Hindlimb muscle (tissue), 1 donor: ENCODE data around the gene OR1M1. TPM values are rescaled to one million over a fixed set of nuclear protein-coding genes. Genes with fewer than 3 reads are reported as not detected.

Experiments
- DNase-seq: peaks from one replicate; pipeline ENCODE4 v3.0.0-alpha.2; 2013
- polyA plus RNA-seq: library from polyadenylated mRNA; unstranded; fragments of 120-200 nt; gene quantifications from one replicate; pipeline ENCODE4 v1.2.1, GENCODE V29; 2013; ENCODE audit not compliant: insufficient read length

Gene OR1M1
- polyA plus RNA-seq, 1 donor, result not detected

DNA sequence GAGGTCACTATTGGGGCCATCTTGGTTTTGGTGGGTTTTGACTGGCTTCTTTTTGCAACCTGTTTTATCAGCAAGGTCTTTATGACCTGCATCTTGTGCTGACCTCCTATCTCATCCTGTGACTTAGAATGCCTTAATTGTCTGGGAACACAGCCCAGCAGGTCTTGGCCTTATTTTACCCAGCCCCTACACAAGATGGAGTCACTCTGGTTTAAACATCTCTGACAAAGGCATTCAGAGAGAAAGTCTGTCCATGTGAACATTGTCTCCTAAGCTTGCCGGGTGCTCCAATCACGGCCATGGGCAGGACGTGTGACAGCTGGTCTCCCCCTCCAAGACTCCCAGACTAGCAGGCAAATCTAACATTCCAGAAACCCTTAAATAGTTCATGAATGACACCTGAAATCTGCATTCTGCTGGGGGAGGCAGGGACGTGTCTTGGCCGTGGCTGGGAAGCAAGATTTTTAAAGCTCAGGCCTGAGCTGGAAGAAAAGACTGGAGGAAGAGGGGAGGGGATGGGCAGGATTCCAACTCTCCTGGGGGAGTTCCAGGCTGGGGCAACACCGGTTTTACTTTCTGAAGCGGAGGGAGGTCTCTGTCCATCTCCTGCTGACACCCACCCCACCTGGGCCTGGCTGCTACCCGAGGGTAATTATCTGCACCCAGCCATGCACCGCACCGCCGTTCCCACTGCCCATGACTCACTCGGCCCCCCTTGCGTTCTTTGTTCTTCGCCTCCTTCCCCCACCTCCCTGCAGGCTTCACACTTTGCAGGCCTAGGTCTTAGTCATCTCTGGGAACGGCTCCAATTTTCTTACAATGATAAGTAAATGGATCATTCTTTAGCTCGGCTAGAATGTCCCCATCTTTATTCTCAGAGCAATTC is 11.6 kb upstream of the OR1M1 start:
- DNase-seq, result peak; percentile 73

DNA sequence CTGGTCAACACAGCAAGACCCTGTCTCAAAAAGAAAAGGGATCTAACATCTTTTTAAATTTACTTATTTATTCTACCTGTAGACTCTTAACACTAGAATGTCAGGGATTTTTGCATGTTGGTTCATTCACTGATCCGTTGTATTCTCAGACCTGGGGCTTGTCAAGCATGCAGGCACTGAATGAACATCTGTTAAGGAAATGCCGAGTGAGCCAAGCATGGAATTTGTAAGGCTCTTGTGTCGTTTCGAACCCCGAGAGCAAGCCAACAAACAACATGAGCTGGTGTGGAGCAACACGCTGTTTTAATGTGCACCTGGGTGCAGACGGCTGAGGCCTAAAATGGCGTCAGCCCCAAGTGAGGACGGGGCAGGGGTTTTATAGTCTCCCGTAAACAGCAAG is 10.0 kb upstream of the OR1M1 start:
- DNase-seq, result no peak

DNA sequence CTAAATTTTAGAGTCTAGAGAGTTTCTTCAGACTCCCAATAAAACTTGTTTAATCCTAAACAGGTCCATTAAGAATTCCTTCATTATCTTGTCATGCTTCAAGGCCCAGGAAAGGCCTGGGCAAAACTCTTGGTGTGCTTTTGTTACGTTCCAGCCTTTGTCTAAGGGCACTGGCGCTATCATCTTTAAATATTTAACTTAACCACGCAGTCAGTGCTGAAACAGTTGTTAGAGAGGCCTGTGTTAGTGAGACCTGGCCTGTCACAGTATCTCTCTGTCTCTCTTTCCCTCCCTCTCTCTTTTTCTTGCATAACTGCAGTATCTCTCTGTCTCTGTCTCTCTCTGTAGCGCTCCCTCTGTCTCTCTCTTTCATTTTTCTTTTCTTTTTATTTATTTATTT is 8.2 kb upstream of the OR1M1 start:
- no peak for DNase-seq

DNA sequence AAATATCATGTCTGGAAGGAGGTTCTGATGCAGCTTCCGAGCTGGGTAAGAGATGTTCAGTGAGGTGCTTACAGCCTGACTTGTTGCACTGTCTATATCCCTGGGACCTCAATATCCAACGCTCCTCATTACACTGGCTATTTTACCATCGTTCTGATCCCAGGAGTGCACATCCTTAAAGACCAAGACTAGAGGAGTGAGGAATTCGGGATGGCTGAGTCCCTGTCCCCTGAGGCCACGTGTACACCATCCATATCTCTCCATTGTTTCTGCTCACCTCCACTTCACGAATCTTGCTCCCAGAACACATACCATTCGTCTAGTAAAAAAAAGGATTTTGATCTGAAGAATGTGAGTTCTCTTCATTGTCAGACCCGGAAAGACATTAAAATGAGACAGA is 20.5 kb downstream of the OR1M1 start, which contains the start of gene OR7G2:
TSS of gene OR7G2 (minus strand) at position 101 of the 400 bp plus-strand sequence. CDS start 4,232 bp downstream, outside the sequence.
- no peak for DNase-seq

DNA sequence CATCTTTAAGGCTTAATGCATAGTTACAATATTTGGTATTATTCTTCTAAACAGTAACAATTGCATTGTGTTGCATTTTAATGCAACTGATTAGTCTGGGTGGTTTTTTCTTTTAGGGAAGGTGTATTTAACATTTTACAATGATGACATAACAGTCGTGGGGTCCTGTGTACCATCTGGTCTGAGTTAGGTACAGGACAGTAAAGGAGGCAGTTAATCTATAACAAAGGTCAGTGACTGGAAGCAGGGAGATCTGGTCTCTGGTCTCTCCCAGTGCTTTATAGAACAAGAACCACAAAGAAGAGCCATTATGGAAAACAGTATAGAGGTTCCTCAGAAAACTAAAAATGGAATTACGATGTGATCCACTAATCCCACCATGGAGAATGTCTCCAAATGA is 23.1 kb downstream of the OR1M1 start:
- no peak for DNase-seq

DNA sequence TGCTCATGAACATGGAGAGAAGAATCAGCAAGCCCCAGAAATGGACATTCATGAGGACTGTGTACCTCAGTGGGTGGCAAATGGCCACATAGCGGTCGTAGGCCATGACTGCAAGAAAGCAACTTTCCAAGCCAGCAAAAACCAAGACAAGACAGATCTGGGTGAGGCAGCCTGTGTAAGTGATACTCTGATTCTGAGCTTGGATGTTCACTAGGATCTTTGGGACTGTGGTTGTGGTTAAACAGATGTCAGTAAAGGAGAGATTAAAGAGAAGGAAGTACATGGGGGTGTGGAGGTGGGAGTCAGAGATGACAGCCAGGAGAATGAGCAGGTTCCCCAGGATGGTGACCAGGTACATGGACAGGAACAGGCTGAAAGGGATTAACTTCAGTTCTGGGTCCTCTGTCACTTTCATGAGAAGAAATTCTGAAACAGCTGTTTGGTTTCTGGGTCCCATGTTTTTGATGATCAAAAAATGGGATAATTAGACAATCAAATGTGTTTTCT is 28.5 kb downstream of the OR1M1 start, which contains the start of gene OR7G1:
TSS of gene OR7G1 (minus strand) at position 457 of the 507 bp plus-strand sequence. CDS start at position 457, 0 bp downstream.
- DNase-seq, result no peak

DNA sequence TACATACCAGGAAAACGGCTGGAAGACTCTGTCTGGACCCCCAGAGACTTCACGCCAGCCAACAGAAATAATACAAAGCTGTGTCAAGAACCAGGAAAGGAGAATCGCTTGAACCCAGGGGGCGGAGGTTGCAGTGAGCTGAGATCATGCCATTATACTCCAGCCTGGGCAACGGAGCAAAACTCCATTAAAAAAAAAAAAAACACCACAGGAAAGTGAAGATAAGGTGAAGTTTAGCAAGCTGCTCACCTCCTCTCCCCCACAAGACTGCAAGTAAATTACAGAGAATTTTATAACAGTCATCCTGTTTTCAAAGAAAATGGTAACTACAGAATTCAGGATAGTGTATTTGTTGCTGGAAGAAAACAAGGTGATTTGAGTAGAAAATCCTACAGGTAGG is 29.7 kb downstream of the OR1M1 start:
- DNase-seq, result no peak

DNA sequence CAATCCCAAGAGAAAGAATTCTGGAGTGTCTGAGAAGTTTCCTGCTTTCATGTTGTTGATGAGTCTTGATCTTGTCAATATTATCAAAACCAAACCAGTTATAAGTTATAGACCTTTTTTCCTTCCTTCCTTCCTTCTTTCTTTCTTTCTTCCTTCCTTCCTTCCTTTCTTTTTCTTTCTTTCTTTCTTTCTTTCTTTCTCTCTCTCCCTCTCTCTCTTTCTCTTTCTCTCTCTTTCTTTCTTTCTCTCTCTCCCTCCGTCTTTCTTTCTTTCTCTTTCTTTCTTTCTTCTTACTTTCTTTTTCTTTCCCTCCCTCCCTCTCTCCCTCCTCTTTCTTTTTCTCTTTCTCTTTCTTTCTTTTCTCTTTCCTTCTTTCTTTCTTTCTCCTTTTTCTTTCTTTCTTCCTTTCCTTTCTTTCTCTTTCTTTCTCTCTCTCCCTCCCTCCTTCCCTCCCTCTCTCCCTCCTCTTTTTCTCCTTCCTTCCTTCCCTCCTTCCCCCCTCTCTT is 40.1 kb downstream of the OR1M1 start, which contains the start of gene OR7G3:
TSS of gene OR7G3 (minus strand) at position 51 of the 506 bp plus-strand sequence. CDS start at position 51, 0 bp downstream.
- no peak for DNase-seq

DNA sequence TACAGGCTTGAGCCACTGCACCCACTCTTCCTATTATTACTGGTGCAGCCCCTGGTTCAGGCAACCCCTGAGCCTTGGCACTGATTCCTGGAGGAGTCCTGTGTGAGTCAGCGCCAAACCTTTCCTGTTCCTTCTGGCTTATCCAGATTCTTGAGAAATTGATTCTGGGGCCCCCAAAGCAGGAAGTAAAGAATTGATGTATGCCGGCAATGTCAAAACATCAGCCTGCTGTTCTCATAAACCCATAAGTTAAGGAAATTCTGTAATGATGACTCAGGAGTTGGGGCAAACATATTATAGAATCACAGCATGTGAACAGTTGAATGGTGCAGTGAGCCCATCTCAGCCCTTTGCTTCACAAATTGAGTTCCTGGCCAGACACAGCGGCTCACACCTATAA is 41.3 kb downstream of the OR1M1 start:
- DNase-seq, result no peak

DNA sequence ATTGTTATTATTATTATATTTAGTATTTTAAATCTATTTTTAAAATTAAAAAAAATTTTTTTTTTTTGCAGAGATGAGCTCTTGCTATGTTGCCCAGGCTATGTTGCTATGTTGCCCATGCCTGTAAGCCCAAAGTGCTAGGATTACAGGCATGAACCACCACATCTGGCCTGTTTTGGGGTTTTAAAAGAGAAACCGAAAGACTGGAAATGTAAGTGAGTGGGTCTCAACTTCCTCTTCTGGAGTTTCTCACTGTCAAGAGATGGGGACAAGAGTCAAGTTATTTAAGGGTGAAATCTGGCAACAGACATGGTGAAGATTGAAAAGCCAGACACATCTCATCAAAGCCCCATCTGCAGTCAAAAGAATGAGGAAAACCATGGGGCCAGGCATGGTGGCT is 44.1 kb downstream of the OR1M1 start:
- DNase-seq, result no peak

DNA sequence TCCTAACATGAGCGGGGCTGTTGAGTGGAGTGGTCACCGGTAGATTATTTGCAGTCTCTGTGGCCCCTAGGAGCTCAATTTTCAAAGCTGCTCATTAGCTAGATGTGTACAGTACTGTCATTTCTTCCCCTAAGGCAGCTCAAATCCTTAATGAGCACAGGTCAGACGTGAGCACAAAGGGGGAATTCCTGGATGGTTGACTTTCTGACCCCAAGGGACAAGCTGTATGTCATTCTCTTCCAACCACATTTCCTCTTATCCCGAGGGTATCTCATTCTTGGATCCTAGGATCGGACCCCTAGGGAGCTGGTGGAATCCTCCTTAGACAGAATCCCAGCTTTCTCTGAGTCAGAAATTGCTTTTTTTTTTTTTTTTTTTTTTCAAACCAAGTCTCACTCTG is 45.6 kb downstream of the OR1M1 start:
- no peak for DNase-seq

DNA sequence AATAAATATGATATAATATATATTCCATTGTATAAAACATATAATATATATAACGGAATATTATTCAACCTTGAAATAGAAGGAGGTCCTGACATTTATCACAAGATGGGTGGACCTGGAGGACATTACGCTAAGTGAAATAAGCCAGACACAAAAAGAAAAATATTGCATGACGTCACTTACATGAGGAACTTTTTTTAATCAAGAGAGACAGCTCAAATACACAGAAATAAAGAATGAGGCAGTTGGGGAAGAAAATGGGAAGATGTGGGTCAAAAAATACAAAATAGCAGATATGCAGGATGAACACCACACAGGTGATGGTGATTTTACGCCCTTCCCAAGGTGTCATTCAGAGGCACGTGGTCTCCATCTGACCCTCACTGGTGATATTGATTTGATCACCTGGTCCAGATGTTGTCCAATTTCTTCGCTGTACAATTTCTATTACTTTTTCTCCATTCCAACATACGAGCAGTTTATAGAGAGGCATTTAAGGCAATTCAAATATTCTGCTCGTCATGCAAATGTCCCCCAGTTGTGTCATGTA is 52.8 kb downstream of the OR1M1 start:
- DNase-seq, result no peak

DNA sequence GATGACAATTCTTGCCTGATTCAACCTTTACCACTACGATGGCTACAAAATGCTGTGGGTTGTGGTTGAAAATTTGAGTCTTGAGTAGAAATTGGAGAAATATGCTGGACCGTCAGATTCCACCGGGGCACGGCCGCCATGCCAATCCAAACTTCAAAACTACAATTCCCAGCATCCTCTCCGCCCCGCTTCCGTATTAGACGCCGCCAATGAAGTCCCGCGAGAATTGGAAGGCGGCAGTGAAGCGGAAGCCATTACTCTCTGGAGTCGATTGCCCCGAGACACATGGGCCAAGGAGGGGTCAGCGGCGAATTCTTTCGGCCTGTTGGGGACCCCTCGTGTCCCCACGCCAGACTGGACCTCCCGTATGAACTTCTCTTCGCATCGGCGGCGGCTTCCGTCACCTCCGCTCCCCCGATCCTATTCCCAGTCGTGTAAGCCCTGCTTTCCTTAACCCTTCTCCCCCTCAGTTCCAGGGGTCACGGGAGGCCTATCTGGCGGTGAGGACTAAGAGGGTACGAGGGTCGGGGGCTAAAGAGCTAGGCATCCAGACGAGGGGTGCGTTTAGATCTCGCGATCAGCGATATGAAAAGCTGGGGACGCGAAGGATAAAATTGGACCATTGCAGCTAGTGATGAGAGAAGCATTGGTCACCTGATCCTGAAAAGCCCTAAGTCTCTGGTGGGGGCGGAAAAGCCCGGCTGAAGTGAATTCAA is 53.5 kb downstream of the OR1M1 start, which contains the start of gene ZNF317:
TSS of gene ZNF317 (plus strand) at position 239 of the 716 bp plus-strand sequence. CDS start 15,620 bp downstream, outside the sequence.
- peak; percentile 94 for DNase-seq

DNA sequence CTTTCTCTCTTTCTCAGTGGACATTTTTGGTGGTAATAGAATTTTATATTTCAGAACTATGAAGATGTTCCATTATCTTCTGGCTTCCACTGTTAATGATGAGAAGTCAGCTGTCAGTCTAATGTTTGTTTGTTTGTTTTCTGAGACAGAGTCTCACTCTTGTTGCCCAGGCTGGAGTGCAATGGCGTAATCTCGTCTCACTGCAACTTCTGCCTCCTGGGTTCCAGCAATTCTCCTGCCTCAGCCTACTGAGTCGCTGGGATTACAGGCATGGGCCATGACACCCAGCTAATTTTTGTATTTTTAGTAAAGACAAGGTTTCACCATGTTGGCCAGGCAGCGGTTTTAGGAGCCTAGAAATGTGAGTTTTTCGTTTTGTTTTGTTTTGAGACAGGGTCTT is 58.1 kb downstream of the OR1M1 start:
- no peak for DNase-seq

Other genes with a start within 250 kb of the OR1M1 start
- 0.03 TPM for gene MUC16, start 76.7 kb upstream of the OR1M1 start, polyA plus RNA-seq
- gene OR7G2, start 20.4 kb downstream of the OR1M1 start, polyA plus RNA-seq, result not detected
- not detected for gene OR7G1, start 28.7 kb downstream of the OR1M1 start, polyA plus RNA-seq
- gene OR7G3, start 39.9 kb downstream of the OR1M1 start, polyA plus RNA-seq, result not detected
- gene ZNF317, start 53.3 kb downstream of the OR1M1 start, polyA plus RNA-seq, result 20.1 TPM
- 0.06 TPM for gene OR7D2, start 91.9 kb downstream of the OR1M1 start, polyA plus RNA-seq
- not detected for gene OR7D4, start 132.5 kb downstream of the OR1M1 start, polyA plus RNA-seq
- not detected for gene OR7E24, start 163.9 kb downstream of the OR1M1 start, polyA plus RNA-seq
- 3.7 TPM for gene ZNF699, start 222.8 kb downstream of the OR1M1 start, polyA plus RNA-seq
- gene ZNF559, start 237.1 kb downstream of the OR1M1 start, polyA plus RNA-seq, result 26.8 TPM